ENCODE results near the gene CDH13.

Gene CDH13

DNA sequence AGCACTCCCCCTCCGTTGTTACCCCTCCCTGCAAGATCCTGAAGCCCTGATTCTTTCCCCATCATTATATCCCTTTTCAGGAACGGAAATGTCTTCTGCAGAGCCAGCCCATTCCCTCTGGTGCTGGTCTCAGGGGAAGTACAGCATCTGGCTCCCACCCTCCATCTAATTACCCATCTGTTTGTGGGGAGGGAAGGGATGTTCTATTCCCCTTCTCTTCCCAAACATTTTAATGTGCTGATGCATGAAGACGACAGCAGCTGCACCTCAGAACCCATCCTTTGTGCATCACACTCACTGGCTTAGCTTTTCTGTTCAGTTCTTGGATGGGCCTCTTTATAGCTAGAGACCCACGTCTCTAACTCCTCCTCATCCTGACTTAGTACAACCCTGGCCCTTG is 367.2 kb downstream of the CDH13 start:
- no peak for TF ChIP-seq CTCF (IDR thresholded peaks at IDR 0.05; ENCODE audit: low read depth, low read length)
- no peak overlapping the region for H3K4me3 ChIP-seq (ENCODE audit: low read depth, low read length)

DNA sequence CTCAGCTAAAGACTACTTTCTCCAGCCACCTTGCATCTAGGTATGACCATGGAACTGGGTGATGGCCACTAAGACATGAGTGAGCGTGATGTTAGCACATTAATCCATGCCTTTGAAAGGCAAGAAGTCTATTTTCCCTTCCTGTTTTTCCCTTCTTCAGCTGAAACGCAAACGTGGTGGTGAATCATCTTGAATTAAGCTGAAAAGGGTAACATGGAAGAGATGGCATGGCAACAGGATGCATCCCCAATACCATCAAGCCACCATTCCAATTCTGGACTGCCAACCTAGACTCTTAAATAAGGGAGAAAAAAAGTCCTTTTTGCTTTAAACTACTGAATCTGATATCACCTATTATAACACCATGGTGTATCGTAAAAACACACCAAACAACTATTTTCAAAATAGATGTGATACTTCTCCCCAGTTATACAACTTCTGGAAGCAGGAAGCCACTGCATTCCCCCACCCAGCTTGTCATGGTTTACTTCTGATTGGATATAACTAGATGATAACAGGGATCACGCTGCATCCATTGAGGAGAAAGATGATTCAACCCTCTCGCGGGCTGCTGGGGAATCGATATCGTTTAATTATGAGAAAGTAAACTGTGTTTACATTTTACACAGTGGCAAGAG is 368.6 kb downstream of the CDH13 start:
- no peak for TF ChIP-seq CTCF (IDR thresholded peaks at IDR 0.05; ENCODE audit: low read depth, low read length)
- H3K4me3 ChIP-seq (ENCODE audit: low read depth, low read length): peak overlapping the region; percentile 11; the same call in 1 of the 2 replicates

GRCh38 chr16:82995924-82996441 is 369.2 kb downstream of the CDH13 start:
- H3K4me3 ChIP-seq (ENCODE audit: low read depth, low read length): peak overlapping the region; percentile 11; the same call in 1 of the 2 replicates

DNA sequence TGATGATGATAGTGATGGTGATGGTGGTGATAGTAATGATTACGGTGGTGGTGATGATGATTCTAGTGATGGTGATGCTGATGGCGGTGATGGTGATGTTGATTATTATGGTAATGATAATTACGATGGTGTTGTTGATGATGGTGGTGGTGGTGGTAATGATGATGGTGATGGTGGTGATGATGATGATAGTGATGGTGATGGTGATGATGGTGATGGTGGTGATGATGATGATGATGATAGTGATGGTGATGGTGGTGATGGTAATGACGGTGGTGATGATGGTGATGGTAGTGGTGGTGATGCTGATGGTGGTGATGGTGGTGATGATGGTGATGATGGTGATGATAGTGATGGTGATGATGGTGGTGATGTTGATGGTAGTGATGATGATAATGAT is 370.0 kb downstream of the CDH13 start:
- TF ChIP-seq CTCF (IDR thresholded peaks at IDR 0.05; ENCODE audit: low read depth, low read length): no peak

More at GRCh38 chr16:82995924-82996441, 369.2 kb downstream of the CDH13 start:
- no peak for TF ChIP-seq CTCF (IDR thresholded peaks at IDR 0.05; ENCODE audit: low read depth, low read length)

GRCh38 chr16:82999711-83000110 is 372.9 kb downstream of the CDH13 start:
- H3K4me3 ChIP-seq (ENCODE audit: low read depth, low read length): no peak overlapping the region
- no peak for TF ChIP-seq CTCF (IDR thresholded peaks at IDR 0.05; ENCODE audit: low read depth, low read length)

More for the DNA sequence above, 370.0 kb downstream of the CDH13 start:
- H3K4me3 ChIP-seq (ENCODE audit: low read depth, low read length): no peak overlapping the region

DNA sequence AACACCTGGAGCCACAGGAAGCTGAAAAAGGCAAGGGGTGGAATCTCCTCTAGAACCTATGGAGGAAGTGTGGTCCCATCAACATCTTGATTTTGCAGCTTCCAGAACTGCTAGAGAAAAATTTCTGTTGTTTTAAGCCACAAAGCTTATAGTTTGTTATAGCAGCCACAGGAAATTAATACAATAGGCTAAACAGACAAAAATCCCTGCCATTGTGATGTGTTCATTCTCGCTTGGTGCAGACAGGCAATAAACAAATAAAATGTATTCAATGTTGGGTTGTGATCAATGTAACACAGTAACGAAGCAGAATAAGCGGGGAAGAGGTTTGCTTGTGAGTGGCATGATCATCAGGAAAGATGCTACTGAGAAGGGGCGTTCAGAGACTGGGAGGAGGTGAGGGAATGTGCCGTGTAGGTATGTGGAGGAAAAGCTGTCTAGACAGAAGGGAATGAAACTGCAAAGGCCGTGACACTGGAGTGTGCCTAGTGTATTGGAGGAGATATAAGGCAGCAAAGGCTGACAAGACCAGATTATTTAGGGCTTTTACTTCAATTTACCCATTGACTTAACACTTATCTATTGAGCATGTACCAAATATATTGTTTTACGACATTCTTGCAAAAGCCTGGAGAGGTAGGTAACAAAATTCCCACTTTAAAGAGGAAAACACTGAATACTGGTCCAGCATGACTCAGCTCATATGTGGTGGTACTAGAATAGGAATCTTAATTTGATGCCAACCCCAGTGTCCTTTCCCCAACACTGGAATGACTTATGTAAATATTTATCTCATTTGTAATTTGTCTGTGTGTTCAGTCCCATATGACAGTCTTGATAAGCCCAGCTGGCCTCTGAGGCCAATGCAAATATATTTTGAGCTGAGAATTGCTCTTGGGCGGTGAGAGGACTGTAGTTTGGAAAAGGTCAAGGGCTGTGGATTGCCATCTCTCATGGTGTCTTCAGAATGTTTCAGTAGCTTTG is 375.9 kb downstream of the CDH13 start:
- TF ChIP-seq CTCF (IDR thresholded peaks at IDR 0.05; ENCODE audit: low read depth, low read length): no peak
- H3K4me3 ChIP-seq (ENCODE audit: low read depth, low read length): no peak overlapping the region
